Measurements from ENCODE around the gene OPTN.

- TF ChIP-seq CTCF (IDR thresholded peaks at IDR 0.05) = no peak
- no peak for TF ChIP-seq ZFX (IDR thresholded peaks at IDR 0.05; ENCODE audit: borderline replicate concordance)
These were observed 3.6 kb downstream of the OPTN start for GRCh38 chr10:13103554-13103953.

Data from 22Rv1 (cell line).